IMR-90 (cell line): Measurements from ENCODE around the gene MSRB1. TPM values are rescaled to one million over a fixed set of nuclear protein-coding genes. Genes with fewer than 3 reads are reported as not detected.

ENCODE experiments used
- ATAC-seq: fragments of 200-7000 bp; cut with Tn5 transposase; 2 replicates; pipeline ENCODE4 v1.9.1; 2020; ENCODE audit warnings: low read depth, mild to moderate bottlenecking, moderate library complexity
- BruUV-seq: library from RNA; stranded (reverse); fragments of 400-500 nt; replicated peaks from 2 replicates; lab custom pipeline; 2021; lab: Mats Ljungman, UMichigan
- CTCF ChIA-PET: fragments of 300-600 bp; formaldehyde crosslinking; extraction: SDS; loops from one replicate; lab custom pipeline; 2021; ENCODE audit warnings: antibody characterized with exemption; lab: Yijun Ruan, JAX
- POLR2A ChIA-PET: fragments of 300-600 bp; sonication (Branson Sonifier 250); formaldehyde crosslinking; loops from one replicate; lab custom pipeline; 2022; ENCODE audit warnings: antibody characterized with exemption; ENCODE audit not compliant: unreplicated experiment; lab: Charles Lee
- DNase-seq: peaks from one replicate; pipeline ENCODE4 v3.0.0; 2013
- H2AFZ ChIP-seq: replicated peaks from 2 replicates; pipeline ENCODE3; 2013; ENCODE audit warnings: low read length, mild to moderate bottlenecking; ENCODE audit not compliant: poor library complexity
- H2AK5ac ChIP-seq: 2 replicates; pipeline ENCODE4 v1.6.1; 2013; ENCODE audit warnings: low read depth, low read length, inconsistent platforms
- H2AK9ac ChIP-seq: replicated peaks from 2 replicates; pipeline ENCODE3; 2013; ENCODE audit warnings: mild to moderate bottlenecking, low read depth, low read length, moderate library complexity; ENCODE audit not compliant: poor library complexity
- H2BK120ac ChIP-seq: 2 replicates; pipeline ENCODE4 v1.6.1; 2013; ENCODE audit warnings: low read depth, low read length, inconsistent platforms
- H2BK15ac ChIP-seq: 3 replicates; pipeline ENCODE4 v1.6.1; 2013; ENCODE audit warnings: low read depth, low read length, inconsistent platforms
- H2BK20ac ChIP-seq: 2 replicates; pipeline ENCODE4 v1.6.1; 2013; ENCODE audit warnings: low read depth, mild to moderate bottlenecking, inconsistent platforms, low read length, moderate library complexity
- H2BK5ac ChIP-seq: 2 replicates; pipeline ENCODE4 v1.6.1; 2013; ENCODE audit warnings: mild to moderate bottlenecking, low read depth, low read length, inconsistent platforms; ENCODE audit not compliant: poor library complexity, severe bottlenecking
- H3K14ac ChIP-seq: replicated peaks from 2 replicates; pipeline ENCODE4 v1.6.1; 2013; ENCODE audit warnings: low read depth, low read length, inconsistent platforms
- H3K18ac ChIP-seq: 2 replicates; pipeline ENCODE4 v1.6.1; 2013; ENCODE audit warnings: low read depth, low read length, control low read depth
- H3K23ac ChIP-seq: 2 replicates; pipeline ENCODE4 v1.6.1; 2013; ENCODE audit warnings: low read depth, low read length, inconsistent platforms
- H3K27ac ChIP-seq: 2 replicates; pipeline ENCODE4 v1.5.1; 2013; ENCODE audit warnings: mild to moderate bottlenecking, control low read depth, low read length; ENCODE audit not compliant: insufficient read depth
- H3K27me3 ChIP-seq: 2 replicates; pipeline ENCODE4 v1.6.1; 2013; ENCODE audit warnings: low read length; ENCODE audit not compliant: control insufficient read depth, insufficient read depth
- H3K36me3 ChIP-seq: 2 replicates; pipeline ENCODE4 v1.6.1; 2013; ENCODE audit warnings: low read length, mixed read lengths; ENCODE audit not compliant: control insufficient read depth, insufficient read depth
- H3K4ac ChIP-seq: 2 replicates; pipeline ENCODE4 v1.6.1; 2013; ENCODE audit warnings: low read depth, low read length, inconsistent platforms
- H3K4me1 ChIP-seq: 2 replicates; pipeline ENCODE4 v1.6.1; 2013; ENCODE audit warnings: low read length, mixed read lengths; ENCODE audit not compliant: control insufficient read depth, insufficient read depth
- H3K4me2 ChIP-seq: 2 replicates; pipeline ENCODE4 v1.6.1; 2013; ENCODE audit warnings: low read depth, mild to moderate bottlenecking, control low read depth, low read length, moderate library complexity
- H3K4me3 ChIP-seq: 2 replicates; pipeline ENCODE4 v1.5.1; 2013; ENCODE audit warnings: low read depth, mild to moderate bottlenecking, control low read depth, low read length, moderate library complexity; ENCODE audit not compliant: insufficient read depth
- H3K56ac ChIP-seq: 2 replicates; pipeline ENCODE4 v1.6.1; 2013; ENCODE audit warnings: low read length, inconsistent platforms; ENCODE audit not compliant: insufficient read depth; ENCODE audit errors: extremely low read depth
- H3K79me1 ChIP-seq, 2 experiments: 2 replicates each; pipeline ENCODE4 v1.6.1; 2013; ENCODE audit warnings: low read length in 2 of 2, inconsistent platforms in 1 of 2, low read depth in 1 of 2
- H3K9ac ChIP-seq: 2 replicates; pipeline ENCODE4 v1.6.1; 2013; ENCODE audit warnings: low read depth, low read length, control low read depth
- H3K9me1 ChIP-seq: 2 replicates; pipeline ENCODE4 v1.6.1; 2013; ENCODE audit warnings: low read length, inconsistent platforms; ENCODE audit not compliant: insufficient read depth
- H3K9me3 ChIP-seq: 2 replicates; pipeline ENCODE4 v1.6.1; 2013; ENCODE audit warnings: low read length; ENCODE audit not compliant: control insufficient read depth, insufficient read depth
- H4K20me1 ChIP-seq: 2 replicates; pipeline ENCODE4 v1.6.1; 2013; ENCODE audit warnings: low read length, inconsistent platforms; ENCODE audit not compliant: insufficient read depth
- H4K5ac ChIP-seq: 2 replicates; pipeline ENCODE4 v1.6.1; 2013; ENCODE audit warnings: mild to moderate bottlenecking, low read depth, low read length, control low read depth
- H4K8ac ChIP-seq, 2 experiments: 2 replicates each; pipeline ENCODE4 v1.6.1; 2013; ENCODE audit warnings: low read depth in 2 of 2, low read length in 2 of 2, control low read depth in 1 of 2, inconsistent platforms in 1 of 2
- H4K91ac ChIP-seq: 2 replicates; pipeline ENCODE4 v1.6.1; 2013; ENCODE audit warnings: low read depth, low read length, inconsistent platforms; ENCODE audit not compliant: insufficient read depth
- CHD1 ChIP-seq: IDR thresholded peaks from 2 replicates; pipeline ENCODE4 v1.6.1; 2012; ENCODE audit warnings: low read depth, low read length, improper control_type of control experiment
- CTCF ChIP-seq: conservative IDR thresholded peaks from 2 replicates; pipeline ENCODE4 v1.5.1; 2012; ENCODE audit warnings: mild to moderate bottlenecking, low read depth, low read length, improper control_type of control experiment
- ELK1 ChIP-seq: fragments of 150-350 bp; IDR thresholded peaks from 2 replicates; pipeline ENCODE4 v1.6.1; 2016; ENCODE audit warnings: low read depth, mild to moderate bottlenecking, low read length, moderate library complexity, borderline replicate concordance
- MAFK ChIP-seq: IDR thresholded peaks from 2 replicates; pipeline ENCODE4 v1.6.1; 2012; ENCODE audit warnings: low read depth, low read length, improper control_type of control experiment
- MAZ ChIP-seq: IDR thresholded peaks from 2 replicates; pipeline ENCODE4 v1.6.1; 2012; ENCODE audit warnings: low read depth, mild to moderate bottlenecking, low read length, improper control_type of control experiment, moderate library complexity, borderline replicate concordance
- MXI1 ChIP-seq: IDR thresholded peaks from 2 replicates; pipeline ENCODE4 v1.6.1; 2012; ENCODE audit warnings: low read depth, mild to moderate bottlenecking, low read length, moderate library complexity, borderline replicate concordance
- NFE2L2 ChIP-seq: fragments of 150-350 bp; IDR thresholded peaks from 2 replicates; pipeline ENCODE4 v1.6.1; 2016; ENCODE audit warnings: low read depth, mild to moderate bottlenecking, low read length
- RAD21 ChIP-seq: IDR thresholded peaks from 2 replicates; pipeline ENCODE4 v1.6.1; 2012; ENCODE audit warnings: low read length, improper control_type of control experiment
- RCOR1 ChIP-seq: IDR thresholded peaks from 2 replicates; pipeline ENCODE4 v1.6.1; 2012; ENCODE audit warnings: mild to moderate bottlenecking, low read length, improper control_type of control experiment; ENCODE audit not compliant: insufficient replicate concordance
- RFX5 ChIP-seq: IDR thresholded peaks from 2 replicates; pipeline ENCODE4 v1.8.0; 2012; ENCODE audit warnings: low read depth, mild to moderate bottlenecking, low read length, moderate library complexity
- USF2 ChIP-seq: fragments of 150-350 bp; IDR thresholded peaks from 2 replicates; pipeline ENCODE4 v1.6.1; 2017; ENCODE audit warnings: mild to moderate bottlenecking, antibody characterized with exemption, low read length, low read depth
- WGBS, 2 experiments: methylation state at CpG; one replicate each; pipeline versions ENCODE4 v1.1.5 to v1.1.7; 2013; ENCODE audit warnings: missing lambda C conversion rate in 2 of 2; ENCODE audit not compliant: insufficient read length in 1 of 2; ENCODE audit errors: extremely low coverage in 2 of 2; 5-methylcytosine and 5-hydroxymethylcytosine counted together
- dilution Hi-C: fragments of 300-500 bp; cut with HindIII; formaldehyde crosslinking; loops from one replicate; pipeline ENCODE4 v1.14.3; 2018; ENCODE audit warnings: low sequenced_read_pairs; ENCODE audit not compliant: unreplicated experiment
- in situ Hi-C: fragments of 300-500 bp; cut with MboI; formaldehyde crosslinking; loops from 3 replicates; pipeline ENCODE4 v1.14.3; 2019; ENCODE audit warnings: low sequenced_read_pairs, inconsistent platforms, mixed read lengths
- intact Hi-C: fragments of 100-400 bp; cut with micrococcal nuclease; formaldehyde crosslinking; loops from 2 replicates; pipeline ENCODE4 v1.10.0; 2022
- polyA plus RNA-seq, 3 experiments: library from polyadenylated mRNA; depleted of rRNA; stranded (reverse); fragments of >200 nt; gene quantifications; 2 replicates each; pipeline ENCODE4 v1.2.3, GENCODE V29; 2012; ENCODE audit warnings: low replicate concordance in 1 of 3
- total RNA-seq: library from RNA; depleted of rRNA; stranded (reverse); fragments of >200 nt; gene quantifications from 2 replicates; pipeline ENCODE4 v1.2.3, GENCODE V29; 2012

Gene MSRB1
- total and polyA plus RNA-seq, 2 of the 4 experiments (the other 2 are of a cell fraction): 17.0 to 32.3 TPM

GRCh38 chr16:1944612-1945199, 1.7 kb upstream of the MSRB1 start:
- Histone ChIP-seq H2BK20ac (no peak overlapping the region), H3K4me1 (peaks cover 5% of the 10 kb centered on the region; the same call in 1 of the 2 replicates), H4K5ac (no peak overlapping the region), H3K9me1 (no peaks in the 10 kb centered on the region), H3K4me3 (no peak overlapping the region), H3K14ac (no peak overlapping the region), H2BK5ac (no peak overlapping the region), H2AK5ac (no peak overlapping the region), H3K36me3 (peaks cover 3% of the 10 kb centered on the region; the same call in 1 of the 2 replicates), H3K4ac (no peak overlapping the region), H3K18ac (no peak overlapping the region), H2AFZ (no peak overlapping the region), H3K9me3 (no peaks in the 10 kb centered on the region), H3K9ac (no peak overlapping the region), H3K27ac (no peak overlapping the region), H2AK9ac (no peak overlapping the region), H3K23ac (no peak overlapping the region), H2BK15ac (no peak overlapping the region), H4K20me1 (no peaks in the 10 kb centered on the region), H3K27me3 (no peaks in the 10 kb centered on the region), H4K91ac (no peak overlapping the region), H3K56ac (no peak overlapping the region), H3K79me1 (peaks cover 9 to 13% of the 10 kb centered on the region in 2 experiments; a peak in 3 of 4 replicates), H3K4me2 (no peak overlapping the region), H4K8ac (no peak overlapping the region), H2BK120ac (no peak overlapping the region)
- intact Hi-C loops (no loop called here), in situ Hi-C loops (no loop called here), dilution Hi-C loops (no loop called here)
- 86% methylated on average over 1 of the region's 21 CpGs; no CpG with 5 or more reads in 1 of the 2 experiments for WGBS, 2 experiments
- POLR2A ChIA-PET: no interaction called here
- no TSS peak for BruUV-seq
- CTCF ChIA-PET: no interaction called here
- no peak for DNase-seq
- TF ChIP-seq MAZ (no peak), CTCF (no peak), RCOR1 (no peak), ELK1 (no peak), RFX5 (no peak), MAFK (no peak), RAD21 (no peak), CHD1 (no peak), USF2 (no peak), NFE2L2 (no peak), MXI1 (no peak)
- ATAC-seq: no peak
